PC-3 (cell line): ENCODE measurements around the gene IRF5. TPM values are rescaled to one million over a fixed set of nuclear protein-coding genes. Genes with fewer than 3 reads are reported as not detected.

ENCODE experiments used
- ATAC-seq: fragments of 200-7000 bp; cut with Tn5 transposase; 2 replicates; pipeline ENCODE4 v1.9.1; 2020; ENCODE audit warnings: mild to moderate bottlenecking, moderate library complexity
- BruUV-seq: library from RNA; stranded (reverse); fragments of 400-500 nt; replicated peaks from 2 replicates; lab custom pipeline; 2021; lab: Mats Ljungman, UMichigan
- CTCF ChIA-PET: fragments of 300-600 bp; sonication (Branson Sonifier 250); formaldehyde crosslinking; loops from one replicate; lab custom pipeline; 2022; ENCODE audit warnings: antibody characterized with exemption; lab: Charles Lee
- POLR2A ChIA-PET: fragments of 300-600 bp; sonication (Branson Sonifier 250); formaldehyde crosslinking; loops from one replicate; lab custom pipeline; 2022; ENCODE audit warnings: antibody characterized with exemption; ENCODE audit not compliant: unreplicated experiment; lab: Charles Lee
- DNase-seq: peaks from one replicate; pipeline ENCODE4 v3.0.0-alpha.2; 2015
- H2AFZ ChIP-seq: fragments of 300-600 bp; sonication (generic); 2 replicates; pipeline ENCODE4 v1.6.0; 2016; ENCODE audit warnings: antibody characterized with exemption, low read length
- H3F3A ChIP-seq: fragments of 300-600 bp; sonication (generic); one replicate; pipeline ENCODE4 v1.6.0; 2017; ENCODE audit warnings: antibody characterized with exemption, low read length, control low read depth, mild to moderate bottlenecking; ENCODE audit not compliant: unreplicated experiment
- H3K27ac ChIP-seq: fragments of 300-600 bp; sonication (generic); 2 replicates; pipeline ENCODE4 v1.5.1; 2016; ENCODE audit warnings: mild to moderate bottlenecking, low read length
- H3K27me3 ChIP-seq: fragments of 300-600 bp; sonication (generic); 2 replicates; pipeline ENCODE4 v1.6.1; 2016; ENCODE audit warnings: low read length, mixed read lengths
- H3K36me3 ChIP-seq: fragments of 300-600 bp; sonication (generic); 2 replicates; pipeline ENCODE4 v1.6.1; 2016; ENCODE audit warnings: low read depth, mixed run types, low read length, mixed read lengths
- H3K4me1 ChIP-seq: fragments of 300-600 bp; sonication (generic); 2 replicates; pipeline ENCODE4 v1.5.1; 2016; ENCODE audit warnings: low read length; ENCODE audit not compliant: insufficient read depth
- H3K4me2 ChIP-seq: fragments of 300-600 bp; sonication (generic); 2 replicates; pipeline ENCODE4 v1.6.0; 2016; ENCODE audit warnings: low read length
- H3K4me3 ChIP-seq: fragments of 300-600 bp; sonication (generic); 2 replicates; pipeline ENCODE4 v1.5.1; 2016; ENCODE audit warnings: mild to moderate bottlenecking, low read length, mixed read lengths
- H3K79me2 ChIP-seq: fragments of 300-600 bp; sonication (generic); 2 replicates; pipeline ENCODE4 v1.6.1; 2017; ENCODE audit warnings: low read length, mixed read lengths
- H3K9ac ChIP-seq: fragments of 300-600 bp; sonication (generic); 2 replicates; pipeline ENCODE4 v1.6.0; 2016; ENCODE audit warnings: mild to moderate bottlenecking, low read length
- H3K9me2 ChIP-seq: fragments of 300-600 bp; sonication (generic); replicated peaks from 2 replicates; pipeline ENCODE4 v1.6.1; 2016; ENCODE audit warnings: mixed run types, low read length, mixed read lengths
- H3K9me3 ChIP-seq: fragments of 300-600 bp; sonication (generic); 2 replicates; pipeline ENCODE4 v1.6.1; 2016; ENCODE audit warnings: low read length, mixed read lengths
- H4K20me1 ChIP-seq: fragments of 300-600 bp; sonication (generic); 2 replicates; pipeline ENCODE4 v1.6.1; 2016; ENCODE audit warnings: low read length, mixed read lengths
- EZH2 ChIP-seq: fragments of 300-600 bp; sonication (generic); IDR thresholded peaks from one replicate; pipeline ENCODE4 v1.6.1; 2017; ENCODE audit warnings: antibody characterized with exemption, mild to moderate bottlenecking, low read length; ENCODE audit not compliant: unreplicated experiment
- EZH2phosphoT487 ChIP-seq: fragments of 300-600 bp; sonication (generic); IDR thresholded peaks from 2 replicates; pipeline ENCODE4 v1.6.1; 2018; ENCODE audit warnings: mild to moderate bottlenecking, antibody characterized with exemption, low read length, borderline replicate concordance
- intact Hi-C: fragments of 100-400 bp; cut with micrococcal nuclease; formaldehyde crosslinking; loops from 2 replicates; pipeline ENCODE4 v1.9.0; 2023
- total RNA-seq: library from RNA; depleted of rRNA; stranded (reverse); fragments of >200 nt; gene quantifications from 2 replicates; pipeline ENCODE4 v1.2.3, GENCODE V29; 2014
- TF ChIP-seq, protein P1 (sequence below): fragments of 300-600 bp; sonication (generic); conservative IDR thresholded peaks from 2 replicates; pipeline ENCODE4 v1.5.1; 2017; ENCODE audit warnings: antibody characterized with exemption, low read depth, mild to moderate bottlenecking, low read length

Gene IRF5
- total RNA-seq, 1 experiment from 2014 or later, result 15.3 TPM

DNA sequence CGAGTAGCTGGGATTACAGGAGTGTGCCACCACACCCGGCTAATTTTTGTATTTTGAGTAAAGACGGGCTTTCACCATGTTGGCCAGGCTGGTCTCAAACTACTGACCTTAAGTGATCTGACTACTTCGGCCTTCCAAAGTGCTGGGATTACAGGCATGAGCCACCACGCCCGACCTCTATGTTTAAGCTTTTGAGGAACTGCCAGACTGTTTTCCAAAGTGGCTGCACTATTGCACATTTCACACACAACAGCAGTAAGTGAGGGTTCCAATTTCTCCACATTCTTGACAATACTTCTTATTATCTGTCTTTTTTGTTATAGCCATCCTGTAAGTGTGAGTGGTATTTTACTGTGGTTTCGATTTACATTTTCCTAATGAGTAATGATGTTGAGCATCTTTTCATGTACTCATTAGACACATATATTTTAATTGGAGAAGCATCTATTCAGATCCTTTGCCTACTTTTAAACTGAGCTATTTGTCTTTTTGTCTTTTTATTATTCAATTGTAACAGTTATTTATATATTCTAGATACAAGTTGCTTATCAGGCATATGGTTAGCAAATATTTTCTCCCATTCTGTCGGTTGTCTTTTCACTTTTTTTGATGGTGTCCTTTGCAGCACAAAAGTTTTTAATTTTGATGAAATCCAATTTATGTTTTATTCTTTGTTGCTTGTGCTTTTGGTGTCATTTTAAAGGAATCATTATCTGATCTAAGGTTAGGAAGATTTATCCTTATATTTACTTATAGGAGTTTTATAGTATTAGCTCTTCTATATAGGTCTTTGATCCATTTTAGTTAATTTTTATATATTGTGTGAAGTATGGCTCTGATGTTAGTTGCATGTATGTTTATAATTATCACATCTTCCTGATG is 12.8 kb upstream of the IRF5 start:
- DNase-seq, result no peak
- H3K9me3 ChIP-seq, result no peaks in the 10 kb centered on the region
- CTCF ChIA-PET, result interaction anchor here (0.5 kb wide), 1 partner anchor 18 kb away, joined by 3 read pairs; no protein-coding TSS in a partner anchor
- H3K27ac ChIP-seq, result no peak overlapping the region
- H3K36me3 ChIP-seq, result no peaks in the 10 kb centered on the region
- no peaks in the 10 kb centered on the region for H4K20me1 ChIP-seq
- H3K9me2 ChIP-seq, result no peaks in the 10 kb centered on the region
- POLR2A ChIA-PET, result no interaction called here
- H3K79me2 ChIP-seq, result no peaks in the 10 kb centered on the region
- no peak overlapping the region for H3K4me2 ChIP-seq
- no peak overlapping the region for H2AFZ ChIP-seq
- ATAC-seq, result no peak
- no peak overlapping the region for H3K9ac ChIP-seq
- peaks cover 11% of the 10 kb centered on the region; the same call in 1 of the 2 replicates for H3K27me3 ChIP-seq
- BruUV-seq, result no TSS peak
- H3K4me3 ChIP-seq, result no peak overlapping the region
- intact Hi-C loops, result no loop called here
- TF ChIP-seq EZH2phosphoT487, result no peak
- TF ChIP-seq EZH2, result no peak
- TF ChIP-seq, protein P1, sequence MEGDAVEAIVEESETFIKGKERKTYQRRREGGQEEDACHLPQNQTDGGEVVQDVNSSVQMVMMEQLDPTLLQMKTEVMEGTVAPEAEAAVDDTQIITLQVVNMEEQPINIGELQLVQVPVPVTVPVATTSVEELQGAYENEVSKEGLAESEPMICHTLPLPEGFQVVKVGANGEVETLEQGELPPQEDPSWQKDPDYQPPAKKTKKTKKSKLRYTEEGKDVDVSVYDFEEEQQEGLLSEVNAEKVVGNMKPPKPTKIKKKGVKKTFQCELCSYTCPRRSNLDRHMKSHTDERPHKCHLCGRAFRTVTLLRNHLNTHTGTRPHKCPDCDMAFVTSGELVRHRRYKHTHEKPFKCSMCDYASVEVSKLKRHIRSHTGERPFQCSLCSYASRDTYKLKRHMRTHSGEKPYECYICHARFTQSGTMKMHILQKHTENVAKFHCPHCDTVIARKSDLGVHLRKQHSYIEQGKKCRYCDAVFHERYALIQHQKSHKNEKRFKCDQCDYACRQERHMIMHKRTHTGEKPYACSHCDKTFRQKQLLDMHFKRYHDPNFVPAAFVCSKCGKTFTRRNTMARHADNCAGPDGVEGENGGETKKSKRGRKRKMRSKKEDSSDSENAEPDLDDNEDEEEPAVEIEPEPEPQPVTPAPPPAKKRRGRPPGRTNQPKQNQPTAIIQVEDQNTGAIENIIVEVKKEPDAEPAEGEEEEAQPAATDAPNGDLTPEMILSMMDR, result no peak
- no peaks in the 10 kb centered on the region for H3K4me1 ChIP-seq
- H3F3A ChIP-seq, result no peaks in the 10 kb centered on the region

GRCh38 chr7:128928159-128928813 is 9.4 kb upstream of the IRF5 start:
- Histone ChIP-seq H3K4me2 (no peak overlapping the region), H3K9me3 (no peaks in the 10 kb centered on the region), H4K20me1 (no peaks in the 10 kb centered on the region), H3K4me1 (no peaks in the 10 kb centered on the region), H3K36me3 (no peaks in the 10 kb centered on the region), H3K9me2 (no peaks in the 10 kb centered on the region), H3K9ac (no peak overlapping the region), H3F3A (no peaks in the 10 kb centered on the region), H3K79me2 (no peaks in the 10 kb centered on the region), H3K27me3 (no peaks in the 10 kb centered on the region), H3K4me3 (no peak overlapping the region), H2AFZ (no peak overlapping the region), H3K27ac (no peak overlapping the region)
- intact Hi-C loops, result no loop called here
- TF ChIP-seq EZH2 (no peak), EZH2phosphoT487 (no peak)
- TF ChIP-seq, protein P1, result no peak
- no peak for ATAC-seq
- DNase-seq, result no peak
- CTCF ChIA-PET, result no interaction called here
- POLR2A ChIA-PET, result no interaction called here
- BruUV-seq, result no TSS peak
